ENCODE results near the gene CDX1.
A peak's percentile ranks its signal among the peaks of the same experiment; 100 is the strongest.

The CDX1 gene

GRCh38 chr5:150153957-150154617 lies 12.5 kb upstream of the CDX1 start:
- no peaks in the 10 kb centered on the region for H3K36me3 ChIP-seq (ENCODE audit: control insufficient read depth in 4 of 4, insufficient read depth in 4 of 4, low read length in 3 of 4)
- no peak overlapping the region for H3K4me3 ChIP-seq (ENCODE audit: control insufficient read depth in 1 of 7, extremely low read depth in 1 of 7, insufficient read depth in 4 of 7, low read depth in 2 of 7, low read length in 6 of 7)
- 73% methylated on average over 8 of the region's 9 CpGs for WGBS (ENCODE audit: insufficient coverage)
- peaks cover 0 to 2% (median 0%) of the 10 kb centered on the region in 5 experiments for H3K27me3 ChIP-seq (replicated peaks in 2 of 5; ENCODE audit: control insufficient read depth in 4 of 5, insufficient read depth in 5 of 5, low read length in 4 of 5)
- H3K4me1 ChIP-seq (ENCODE audit: control extremely low read depth in 1 of 4, control insufficient read depth in 4 of 4, insufficient read depth in 4 of 4, low read length in 3 of 4) = peaks cover 0 to 30% (median 10%) of the 10 kb centered on the region in 4 experiments
- POLR2A ChIA-PET = interaction anchor here (0.5 kb wide), 1 partner anchor 443 kb away, joined by 3 read pairs; no protein-coding TSS in a partner anchor
- peak; percentile 23 to 81 (median 70) for DNase-seq
- no peak overlapping the region for H3K27ac ChIP-seq (ENCODE audit: insufficient read depth in 1 of 2, low read depth in 1 of 2, low read length in 2 of 2, poor library complexity in 1 of 2, severe bottlenecking in 2 of 2)
- CTCF ChIA-PET = interaction anchor here (0.9 to 2.7 kb wide), 9 partner anchors 13 to 108 kb away, joined by 3 to 10 read pairs (median 3); no protein-coding TSS in a partner anchor
- no peaks in the 10 kb centered on the region for H3K9me3 ChIP-seq (ENCODE audit: control extremely low read depth in 1 of 5, control insufficient read depth in 4 of 5, insufficient read depth in 2 of 5, low read depth in 1 of 5, low read length in 4 of 5)

GRCh38 chr5:150154618-150155128 lies 11.9 kb upstream of the CDX1 start:
- peaks cover 0 to 2% (median 0%) of the 10 kb centered on the region in 5 experiments for H3K27me3 ChIP-seq (replicated peaks in 2 of 5; ENCODE audit: control insufficient read depth in 4 of 5, insufficient read depth in 5 of 5, low read length in 4 of 5)
- H3K9me3 ChIP-seq (ENCODE audit: control extremely low read depth in 1 of 5, control insufficient read depth in 4 of 5, insufficient read depth in 2 of 5, low read depth in 1 of 5, low read length in 4 of 5) = no peaks in the 10 kb centered on the region
- ChIA-PET CTCF (interaction anchor here (0.9 to 2.7 kb wide), 11 partner anchors 13 to 107 kb away, joined by 3 to 10 read pairs (median 3); no protein-coding TSS in a partner anchor), POLR2A (no interaction called here)
- no peak for DNase-seq
- 90% methylated on average over 3 of the region's 7 CpGs for WGBS (ENCODE audit: insufficient coverage)
- H3K4me3 ChIP-seq (ENCODE audit: control insufficient read depth in 1 of 7, extremely low read depth in 1 of 7, insufficient read depth in 4 of 7, low read depth in 2 of 7, low read length in 6 of 7) = no peak overlapping the region
- H3K4me1 ChIP-seq (ENCODE audit: control extremely low read depth in 1 of 4, control insufficient read depth in 4 of 4, insufficient read depth in 4 of 4, low read length in 3 of 4) = peaks cover 0 to 25% (median 11%) of the 10 kb centered on the region in 4 experiments
- no peak overlapping the region for H3K27ac ChIP-seq (ENCODE audit: insufficient read depth in 1 of 2, low read depth in 1 of 2, low read length in 2 of 2, poor library complexity in 1 of 2, severe bottlenecking in 2 of 2)
- H3K36me3 ChIP-seq (ENCODE audit: control insufficient read depth in 4 of 4, insufficient read depth in 4 of 4, low read length in 3 of 4) = no peaks in the 10 kb centered on the region

GRCh38 chr5:150155258-150156026 lies 11.1 kb upstream of the CDX1 start, which contains the start of gene PDGFRB:
TSS of gene PDGFRB (minus strand) at chr5:150155845. CDS start at chr5:150137047, 18,798 bp downstream.
- POLR2A ChIA-PET = no interaction called here
- H3K4me1 ChIP-seq (ENCODE audit: control extremely low read depth in 1 of 4, control insufficient read depth in 4 of 4, insufficient read depth in 4 of 4, low read length in 3 of 4) = peaks cover 0 to 28% (median 12%) of the 10 kb centered on the region in 4 experiments
- peak within 1 kb of the TSS; percentile 21 to 77 (median 50) for H3K4me3 ChIP-seq (ENCODE audit: control insufficient read depth in 1 of 7, extremely low read depth in 1 of 7, insufficient read depth in 4 of 7, low read depth in 2 of 7, low read length in 6 of 7)

GRCh38 chr5:150156027-150156368 lies 10.6 kb upstream of the CDX1 start:
- peak overlapping the region; percentile 9 to 77 (median 50) for H3K4me3 ChIP-seq (ENCODE audit: control insufficient read depth in 1 of 7, extremely low read depth in 1 of 7, insufficient read depth in 4 of 7, low read depth in 2 of 7, low read length in 6 of 7)
- no peaks in the 10 kb centered on the region for H3K36me3 ChIP-seq (ENCODE audit: control insufficient read depth in 4 of 4, insufficient read depth in 4 of 4, low read length in 3 of 4)
- no peaks in the 10 kb centered on the region for H3K9me3 ChIP-seq (ENCODE audit: control extremely low read depth in 1 of 5, control insufficient read depth in 4 of 5, insufficient read depth in 2 of 5, low read depth in 1 of 5, low read length in 4 of 5)
- H3K4me1 ChIP-seq (ENCODE audit: control extremely low read depth in 1 of 4, control insufficient read depth in 4 of 4, insufficient read depth in 4 of 4, low read length in 3 of 4) = peaks cover 0 to 28% (median 12%) of the 10 kb centered on the region in 4 experiments
- WGBS (ENCODE audit: insufficient coverage) = 0% methylated on average over 7 of the region's 9 CpGs
- no peak for DNase-seq
- CTCF ChIA-PET = interaction anchor here (0.6 to 1.4 kb wide), 5 partner anchors 11 to 62 kb away, joined by 3 to 4 read pairs (median 3); no protein-coding TSS in a partner anchor
- H3K27me3 ChIP-seq (replicated peaks in 2 of 5; ENCODE audit: control insufficient read depth in 4 of 5, insufficient read depth in 5 of 5, low read length in 4 of 5) = peaks cover 0 to 4% (median 0%) of the 10 kb centered on the region in 5 experiments
- POLR2A ChIA-PET = no interaction called here
- H3K27ac ChIP-seq (ENCODE audit: insufficient read depth in 1 of 2, low read depth in 1 of 2, low read length in 2 of 2, poor library complexity in 1 of 2, severe bottlenecking in 2 of 2) = no peak overlapping the region

More at GRCh38 chr5:150155258-150156026, 11.1 kb upstream of the CDX1 start, which contains the start of gene PDGFRB:
- Histone ChIP-seq H3K9me3 (ENCODE audit: control extremely low read depth in 1 of 5, control insufficient read depth in 4 of 5, insufficient read depth in 2 of 5, low read depth in 1 of 5, low read length in 4 of 5) (no peaks in the 10 kb centered on the region), H3K27ac (ENCODE audit: insufficient read depth in 1 of 2, low read depth in 1 of 2, low read length in 2 of 2, poor library complexity in 1 of 2, severe bottlenecking in 2 of 2) (no peak within 1 kb of the TSS), H3K36me3 (ENCODE audit: control insufficient read depth in 4 of 4, insufficient read depth in 4 of 4, low read length in 3 of 4) (no peaks in the 10 kb centered on the region), H3K27me3 (replicated peaks in 2 of 5; ENCODE audit: control insufficient read depth in 4 of 5, insufficient read depth in 5 of 5, low read length in 4 of 5) (peaks cover 0 to 4% (median 0%) of the 10 kb centered on the region in 5 experiments)
- CTCF ChIA-PET = interaction anchor here (0.6 to 1.4 kb wide), 6 partner anchors 11 to 63 kb away, joined by 3 to 4 read pairs (median 3); no protein-coding TSS in a partner anchor
- DNase-seq = peak; percentile 45 to 81 (median 76)
- WGBS (ENCODE audit: insufficient coverage) = 3% methylated on average over 9 of the region's 17 CpGs

- ChIA-PET CTCF (interaction anchor here (1.0 to 2.1 kb wide), 5 partner anchors 26 to 62 kb away, joined by 3 to 9 read pairs (median 4); no protein-coding TSS in a partner anchor), POLR2A (no interaction called here)
- no peak overlapping the region for H3K27ac ChIP-seq (ENCODE audit: insufficient read depth in 1 of 2, low read depth in 1 of 2, low read length in 2 of 2, poor library complexity in 1 of 2, severe bottlenecking in 2 of 2)
- peaks cover 0 to 4% (median 0%) of the 10 kb centered on the region in 5 experiments for H3K27me3 ChIP-seq (replicated peaks in 2 of 5; ENCODE audit: control insufficient read depth in 4 of 5, insufficient read depth in 5 of 5, low read length in 4 of 5)
- H3K4me1 ChIP-seq (ENCODE audit: control extremely low read depth in 1 of 4, control insufficient read depth in 4 of 4, insufficient read depth in 4 of 4, low read length in 3 of 4) = peaks cover 0 to 28% (median 12%) of the 10 kb centered on the region in 4 experiments
- no peak overlapping the region for H3K4me3 ChIP-seq (ENCODE audit: control insufficient read depth in 1 of 7, extremely low read depth in 1 of 7, insufficient read depth in 4 of 7, low read depth in 2 of 7, low read length in 6 of 7)
- no peaks in the 10 kb centered on the region for H3K9me3 ChIP-seq (ENCODE audit: control extremely low read depth in 1 of 5, control insufficient read depth in 4 of 5, insufficient read depth in 2 of 5, low read depth in 1 of 5, low read length in 4 of 5)
- 96% methylated on average over 3 of the region's 4 CpGs for WGBS (ENCODE audit: insufficient coverage)
- DNase-seq = no peak
- H3K36me3 ChIP-seq (ENCODE audit: control insufficient read depth in 4 of 4, insufficient read depth in 4 of 4, low read length in 3 of 4) = no peaks in the 10 kb centered on the region
Measured at GRCh38 chr5:150156540-150156939, 10.0 kb upstream of the CDX1 start.

GRCh38 chr5:150157168-150157567 lies 9.4 kb upstream of the CDX1 start:
- peaks cover 0 to 4% (median 0%) of the 10 kb centered on the region in 5 experiments for H3K27me3 ChIP-seq (replicated peaks in 2 of 5; ENCODE audit: control insufficient read depth in 4 of 5, insufficient read depth in 5 of 5, low read length in 4 of 5)
- WGBS (ENCODE audit: insufficient coverage) = 90% methylated on average over 2 of the region's 3 CpGs
- peaks cover 0 to 30% (median 12%) of the 10 kb centered on the region in 4 experiments for H3K4me1 ChIP-seq (ENCODE audit: control extremely low read depth in 1 of 4, control insufficient read depth in 4 of 4, insufficient read depth in 4 of 4, low read length in 3 of 4)
- DNase-seq = no peak
- no peaks in the 10 kb centered on the region for H3K9me3 ChIP-seq (ENCODE audit: control extremely low read depth in 1 of 5, control insufficient read depth in 4 of 5, insufficient read depth in 2 of 5, low read depth in 1 of 5, low read length in 4 of 5)
- no peak overlapping the region for H3K4me3 ChIP-seq (ENCODE audit: control insufficient read depth in 1 of 7, extremely low read depth in 1 of 7, insufficient read depth in 4 of 7, low read depth in 2 of 7, low read length in 6 of 7)
- no peak overlapping the region for H3K27ac ChIP-seq (ENCODE audit: insufficient read depth in 1 of 2, low read depth in 1 of 2, low read length in 2 of 2, poor library complexity in 1 of 2, severe bottlenecking in 2 of 2)
- CTCF ChIA-PET = interaction anchor here (1.0 to 3.2 kb wide), 9 partner anchors 8 to 109 kb away, joined by 3 to 11 read pairs (median 4); no protein-coding TSS in a partner anchor
- H3K36me3 ChIP-seq (ENCODE audit: control insufficient read depth in 4 of 4, insufficient read depth in 4 of 4, low read length in 3 of 4) = no peaks in the 10 kb centered on the region
- POLR2A ChIA-PET = no interaction called here

All from common myeloid progenitor, CD34-positive (primary cell).